Measurements from ENCODE around the gene TMEM19. TPM values are rescaled to one million over a fixed set of nuclear protein-coding genes. Genes with fewer than 3 reads are reported as not detected.

TMEM19 gene
- total and polyA plus RNA-seq, 8 donors = 7.6 to 80.5 (median 11.1) TPM

DNA sequence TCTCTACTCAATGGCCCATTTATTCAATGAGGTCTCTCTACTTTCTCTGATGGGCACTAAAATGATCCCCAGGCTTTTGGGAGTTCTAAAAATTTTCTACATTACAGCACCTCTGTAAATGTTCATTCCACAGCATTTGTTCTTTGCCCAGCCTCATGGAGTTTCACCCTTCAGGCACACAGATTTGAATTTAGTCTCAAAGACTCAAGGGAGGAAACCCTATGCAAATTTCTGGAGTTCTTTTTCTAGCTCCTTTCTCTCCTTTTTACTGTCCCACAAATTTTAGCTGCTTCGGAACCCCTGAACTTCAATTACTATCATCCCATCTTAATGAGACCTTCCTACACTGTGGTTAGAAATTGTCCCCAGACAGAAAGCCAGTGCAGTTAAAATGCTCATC is 51.3 kb downstream of the TMEM19 start:
- H3K4me3 ChIP-seq = no peak overlapping the region
- no peak for DNase-seq
- H3K36me3 ChIP-seq = no peaks in the 10 kb centered on the region
- 92 to 100% (median 95%) methylated on average over 1 of the region's 1 CpG for WGBS, 5 donors
- H3K4me1 ChIP-seq = no peaks in the 10 kb centered on the region
- H3K9me3 ChIP-seq = no peaks in the 10 kb centered on the region
- H3K27ac ChIP-seq = no peak overlapping the region
- TF ChIP-seq, protein P1, sequence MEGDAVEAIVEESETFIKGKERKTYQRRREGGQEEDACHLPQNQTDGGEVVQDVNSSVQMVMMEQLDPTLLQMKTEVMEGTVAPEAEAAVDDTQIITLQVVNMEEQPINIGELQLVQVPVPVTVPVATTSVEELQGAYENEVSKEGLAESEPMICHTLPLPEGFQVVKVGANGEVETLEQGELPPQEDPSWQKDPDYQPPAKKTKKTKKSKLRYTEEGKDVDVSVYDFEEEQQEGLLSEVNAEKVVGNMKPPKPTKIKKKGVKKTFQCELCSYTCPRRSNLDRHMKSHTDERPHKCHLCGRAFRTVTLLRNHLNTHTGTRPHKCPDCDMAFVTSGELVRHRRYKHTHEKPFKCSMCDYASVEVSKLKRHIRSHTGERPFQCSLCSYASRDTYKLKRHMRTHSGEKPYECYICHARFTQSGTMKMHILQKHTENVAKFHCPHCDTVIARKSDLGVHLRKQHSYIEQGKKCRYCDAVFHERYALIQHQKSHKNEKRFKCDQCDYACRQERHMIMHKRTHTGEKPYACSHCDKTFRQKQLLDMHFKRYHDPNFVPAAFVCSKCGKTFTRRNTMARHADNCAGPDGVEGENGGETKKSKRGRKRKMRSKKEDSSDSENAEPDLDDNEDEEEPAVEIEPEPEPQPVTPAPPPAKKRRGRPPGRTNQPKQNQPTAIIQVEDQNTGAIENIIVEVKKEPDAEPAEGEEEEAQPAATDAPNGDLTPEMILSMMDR (IDR thresholded peaks at IDR 0.05) = no peak
- TF ChIP-seq POLR2AphosphoS5 (IDR thresholded peaks at IDR 0.05) = no peak
- TF ChIP-seq EP300 (IDR thresholded peaks at IDR 0.05) = no peak
- TF ChIP-seq POLR2A (IDR thresholded peaks at IDR 0.05) = no peak
- H3K27me3 ChIP-seq = no peaks in the 10 kb centered on the region
- intact Hi-C loops (cut with DNase I; ENCODE audit: low total_unique reads) = no loop called here

DNA sequence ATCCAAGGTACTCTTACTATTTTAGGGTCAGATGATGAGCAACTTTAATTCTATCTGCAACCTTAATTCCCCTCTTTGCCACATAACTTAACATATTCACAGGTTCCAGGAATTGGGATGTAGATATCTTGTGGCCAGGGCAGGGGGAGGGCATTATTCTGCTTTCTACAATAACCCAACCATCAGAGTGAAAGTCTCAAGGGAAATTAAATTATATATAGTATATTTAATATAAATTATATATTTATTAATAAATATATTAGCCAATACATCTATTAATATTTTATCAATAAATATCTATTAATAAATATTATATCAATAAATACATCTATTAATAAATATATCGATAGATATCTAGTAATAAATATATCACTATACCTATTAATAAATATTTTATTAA is 57.1 kb downstream of the TMEM19 start:
- H3K27ac ChIP-seq = no peak overlapping the region
- H3K36me3 ChIP-seq = no peaks in the 10 kb centered on the region
- H3K27me3 ChIP-seq = no peaks in the 10 kb centered on the region
- DNase-seq = no peak
- TF ChIP-seq, protein P1 (IDR thresholded peaks at IDR 0.05) = no peak
- TF ChIP-seq EP300 (IDR thresholded peaks at IDR 0.05) (no peak), POLR2AphosphoS5 (IDR thresholded peaks at IDR 0.05) (no peak), POLR2A (IDR thresholded peaks at IDR 0.05) (no peak)
- no peaks in the 10 kb centered on the region for H3K4me1 ChIP-seq
- 0 to 89% (median 1%) methylated on average over 1 of the region's 1 CpG for WGBS, 5 donors
- H3K4me3 ChIP-seq = no peak overlapping the region
- intact Hi-C loops (cut with DNase I; ENCODE audit: low total_unique reads) = no loop called here
- no peaks in the 10 kb centered on the region for H3K9me3 ChIP-seq

DNA sequence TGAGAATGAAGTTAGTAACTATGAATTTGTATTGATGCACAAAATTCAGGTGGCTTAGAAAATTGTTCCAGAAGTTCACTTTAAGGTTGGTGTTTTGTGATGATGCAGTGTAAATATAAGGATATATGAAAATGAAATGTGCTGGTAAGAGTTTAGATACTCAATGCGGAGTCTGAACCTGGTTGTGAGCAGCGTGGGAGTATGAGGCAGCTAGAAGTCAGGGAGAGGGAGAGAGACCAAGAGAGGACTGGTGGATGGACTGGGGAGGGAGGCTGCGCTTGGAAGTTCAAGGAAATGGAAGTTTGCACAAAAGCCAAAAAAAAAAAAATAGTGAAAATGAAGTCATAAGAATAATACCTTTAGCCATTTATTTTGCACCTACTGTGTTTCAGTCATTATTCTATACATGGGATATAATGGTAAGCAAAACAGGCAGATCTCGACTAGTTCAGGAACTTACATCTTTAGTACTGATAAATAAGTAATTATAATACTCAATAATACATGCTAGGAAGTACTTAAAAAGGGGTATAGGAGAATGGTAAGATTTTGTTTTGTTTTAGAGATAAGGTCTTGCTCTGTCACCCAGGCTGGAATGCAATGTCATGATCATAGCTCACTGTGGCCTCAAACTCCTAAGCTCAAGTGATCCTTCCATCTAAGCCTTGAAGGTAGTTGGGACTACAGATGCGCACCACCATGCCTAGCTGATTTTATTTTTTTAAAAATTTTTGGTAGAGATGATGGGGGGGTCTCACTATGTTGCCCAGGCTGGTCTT is 58.8 kb downstream of the TMEM19 start:
- Histone ChIP-seq H3K4me3 (no peak overlapping the region), H3K36me3 (no peaks in the 10 kb centered on the region), H3K27me3 (no peaks in the 10 kb centered on the region), H3K9me3 (no peaks in the 10 kb centered on the region), H3K27ac (no peak overlapping the region), H3K4me1 (no peaks in the 10 kb centered on the region)
- intact Hi-C loops (cut with DNase I; ENCODE audit: low total_unique reads) = no loop called here
- no peak for DNase-seq
- WGBS, 5 donors = 89 to 92% (median 91%) methylated on average over 5 of the region's 5 CpGs
- no peak for TF ChIP-seq POLR2AphosphoS5 (IDR thresholded peaks at IDR 0.05)
- no peak for TF ChIP-seq POLR2A (IDR thresholded peaks at IDR 0.05)
- no peak for TF ChIP-seq EP300 (IDR thresholded peaks at IDR 0.05)
- TF ChIP-seq, protein P1 (IDR thresholded peaks at IDR 0.05) = no peak

DNA sequence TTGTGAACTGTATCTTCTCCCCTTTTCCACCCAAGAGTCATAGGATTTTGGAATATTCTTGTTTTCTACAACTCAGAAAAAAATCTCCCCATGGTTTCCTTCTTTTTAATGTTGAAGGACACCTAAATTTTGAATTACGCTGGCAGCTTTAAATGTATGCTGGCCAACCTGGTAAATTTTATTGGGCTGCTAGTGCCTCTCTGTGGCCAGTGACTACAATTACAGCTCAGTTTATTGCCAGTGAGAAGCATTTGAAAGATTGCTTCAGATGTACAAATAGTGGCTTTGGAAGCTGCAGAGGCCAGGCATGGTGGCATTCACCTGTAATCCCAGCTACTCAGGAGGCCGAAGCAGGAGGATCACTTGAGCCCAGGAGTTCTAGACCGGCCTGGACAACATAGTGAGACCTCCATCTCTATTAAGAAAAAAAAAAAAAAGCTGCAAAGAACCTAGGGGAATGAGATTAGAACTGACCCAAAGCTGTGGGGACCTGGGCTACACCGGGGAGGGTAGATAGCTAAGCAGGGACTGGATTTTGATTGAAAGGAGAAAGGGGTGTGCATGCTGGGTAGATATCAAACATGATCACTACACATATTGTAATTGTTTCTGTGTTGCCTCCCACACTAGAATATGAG is 61.2 kb downstream of the TMEM19 start:
- 20 to 30% (median 26%) methylated on average over 4 of the region's 4 CpGs for WGBS, 5 donors
- DNase-seq = peak; percentile 33 to 83
- peaks cover 0 to 6% (median 0%) of the 10 kb centered on the region in 3 donors for H3K27me3 ChIP-seq
- no peak overlapping the region for H3K4me3 ChIP-seq
- intact Hi-C loops (cut with DNase I; ENCODE audit: low total_unique reads) = no loop called here
- H3K27ac ChIP-seq = no peak overlapping the region
- H3K4me1 ChIP-seq = no peaks in the 10 kb centered on the region
- no peaks in the 10 kb centered on the region for H3K9me3 ChIP-seq
- TF ChIP-seq, protein P1 (IDR thresholded peaks at IDR 0.05) = peak in 5 of 7 experiments; percentile 49 to 82 (median 77)
- TF ChIP-seq POLR2AphosphoS5 (IDR thresholded peaks at IDR 0.05) = peak in 1 of 3 donors; percentile 47
- TF ChIP-seq EP300 (IDR thresholded peaks at IDR 0.05) = no peak
- H3K36me3 ChIP-seq = no peaks in the 10 kb centered on the region

Measured in stomach (tissue), 9 donors.